K562 (cell line): ENCODE data around the gene C3. TPM values are rescaled to one million over a fixed set of nuclear protein-coding genes. Genes with fewer than 3 reads are reported as not detected.
A peak's percentile ranks its signal among the peaks of the same experiment; 100 is the strongest.

ENCODE experiments used
- CBX8 ChIP-seq: fragments of 200-600 bp; sonication (generic); IDR thresholded peaks from 2 replicates; pipeline ENCODE4 v1.6.1; 2012; ENCODE audit warnings: borderline replicate concordance, mixed run types, low read depth, mild to moderate bottlenecking, moderate library complexity, mixed read lengths, low read length, control low read depth, inconsistent platforms; ENCODE audit not compliant: poor library complexity, severe bottlenecking; ENCODE audit errors: extremely low read depth
- CSDE1 ChIP-seq, 2 experiments: fragments of 450-650 bp; IDR thresholded peaks; 2 replicates each; pipeline ENCODE4 v1.6.1; 2016; ENCODE audit warnings: mild to moderate bottlenecking in 1 of 2
- NR1H2 ChIP-seq: sonication (generic); formaldehyde crosslinking; IDR thresholded peaks from 2 replicates; pipeline ENCODE4 v1.4.0; 2020; ENCODE audit warnings: mild to moderate bottlenecking, missing genetic modification reagents
- NR2C2 ChIP-seq, 2 experiments: fragments of 200-800 bp in 1 of 2; sonication (Bioruptor generic) in 1 of 2; sonication (generic) in 1 of 2; formaldehyde crosslinking in 1 of 2; IDR thresholded peaks; 2 replicates each; pipeline versions ENCODE4 v1.6.1 to v1.8.0; 2016 to 2022; ENCODE audit warnings: mild to moderate bottlenecking in 1 of 2, missing compliant biosample characterization in 1 of 2, missing genetic modification characterization in 1 of 2, missing genetic modification reagents in 1 of 2
- RBM15 ChIP-seq: fragments of 200-400 bp; formaldehyde crosslinking; IDR thresholded peaks from 2 replicates; pipeline ENCODE4 v1.6.1; 2018; ENCODE audit warnings: mild to moderate bottlenecking, low read length, moderate library complexity; ENCODE audit not compliant: insufficient read depth
- XRCC3 ChIP-seq: fragments of 450-650 bp; IDR thresholded peaks from 2 replicates; pipeline ENCODE4 v1.6.1; 2017; ENCODE audit warnings: mild to moderate bottlenecking, moderate library complexity
- ZNF174 ChIP-seq: fragments of 250-450 bp; sonication (Bioruptor Pico); IDR thresholded peaks from 2 replicates; pipeline ENCODE4 v1.4.0; 2020; ENCODE audit warnings: mild to moderate bottlenecking
- polyA plus RNA-seq, 8 experiments: library from polyadenylated mRNA; depleted of rRNA in 4 of 8; stranded (reverse) in 5 of 8; unstranded in 3 of 8; fragments of >200 nt; fragmentation: Nextera tagmentation in 2 of 8; fragmentation: Illumina TruSeq in 1 of 8; extraction: Ambion mirVana in 2 of 8; extraction: Trizol in 1 of 8; gene quantifications; 2 replicates each; pipeline versions ENCODE4 v1.2.1 to v1.2.3, GENCODE V29; 2011 to 2014; ENCODE audit warnings: inconsistent platforms in 1 of 8, missing spikeins in 1 of 8
- total RNA-seq, 7 experiments: library from RNA; depleted of rRNA in 6 of 7; stranded (reverse); fragments of >200 nt in 6 of 7; fragmentation: Illumina TruSeq in 2 of 7; extraction: Trizol in 2 of 7; gene quantifications; 2 replicates each; pipeline versions ENCODE4 v1.2.1 to v1.2.3, GENCODE V29; 2011 to 2021; ENCODE audit warnings: low replicate concordance in 1 of 7
- TF ChIP-seq, protein P1 (sequence below): fragments of 200-800 bp; sonication (Bioruptor generic); IDR thresholded peaks from 2 replicates; pipeline ENCODE4 v1.6.1; 2017; ENCODE audit warnings: missing genetic modification characterization, missing compliant biosample characterization
- TF ChIP-seq, protein P2 (sequence below), 2 experiments: IDR thresholded peaks; 2 replicates each; pipeline ENCODE4 v1.6.1; 2012; ENCODE audit warnings: improper control_type of control experiment in 2 of 2, low read depth in 2 of 2, low read length in 2 of 2, borderline replicate concordance in 1 of 2
- TF ChIP-seq, protein P3 (sequence below): sonication (generic); formaldehyde crosslinking; IDR thresholded peaks from 2 replicates; pipeline ENCODE4 v1.8.0; 2022; ENCODE audit warnings: mild to moderate bottlenecking, missing genetic modification reagents
- TF ChIP-seq, protein P4 (sequence below): fragments of 450-650 bp; formaldehyde crosslinking; IDR thresholded peaks from 2 replicates; pipeline ENCODE4 v1.4.0; 2020; ENCODE audit warnings: mild to moderate bottlenecking, moderate library complexity
- TF ChIP-seq, protein P5 (sequence below): sonication (generic); formaldehyde crosslinking; IDR thresholded peaks from 2 replicates; pipeline ENCODE4 v1.8.1; 2023; ENCODE audit warnings: mild to moderate bottlenecking, missing genetic modification reagents

C3 gene
- total and polyA plus RNA-seq, 9 of the 15 experiments (the other 6 are each of a cell fraction or from before 2014, with no cell fraction given) = 0.59 to 10.6 (median 2.2) TPM

DNA sequence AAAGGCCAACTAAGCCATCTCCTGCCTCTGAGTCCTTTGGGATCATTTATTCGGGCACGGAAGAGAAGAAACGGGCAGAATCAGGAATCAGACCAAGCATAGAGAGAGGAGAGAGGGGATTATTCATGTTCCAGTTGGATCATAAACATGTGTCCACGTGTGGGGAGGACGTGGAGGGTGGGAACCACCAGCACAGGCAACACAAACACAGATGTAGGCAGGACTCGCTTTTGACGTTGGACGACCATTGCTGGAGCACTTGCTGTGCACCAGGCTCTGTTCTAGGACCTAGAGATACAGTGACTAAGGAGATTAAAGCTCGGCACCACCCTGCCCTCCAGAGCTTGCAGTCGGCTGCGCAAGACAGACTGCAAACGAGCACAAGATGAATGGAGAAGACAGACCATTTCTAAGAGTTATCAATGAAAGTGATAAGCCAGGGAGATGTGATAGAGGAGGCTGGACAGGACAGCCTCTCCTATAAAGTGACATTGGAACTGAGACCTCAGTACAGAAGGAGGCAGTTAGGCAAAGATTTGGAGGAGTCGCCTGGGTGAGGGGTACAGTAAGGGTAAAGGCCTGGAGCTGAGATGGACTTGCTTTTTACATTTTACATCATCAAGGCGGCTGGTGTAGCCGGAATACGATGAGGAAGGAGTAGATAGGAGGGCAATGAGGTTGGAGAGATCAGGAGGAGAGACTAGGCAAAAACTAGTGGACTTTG, 46.1 kb upstream of the C3 start (continued):
- TF ChIP-seq, protein P1, sequence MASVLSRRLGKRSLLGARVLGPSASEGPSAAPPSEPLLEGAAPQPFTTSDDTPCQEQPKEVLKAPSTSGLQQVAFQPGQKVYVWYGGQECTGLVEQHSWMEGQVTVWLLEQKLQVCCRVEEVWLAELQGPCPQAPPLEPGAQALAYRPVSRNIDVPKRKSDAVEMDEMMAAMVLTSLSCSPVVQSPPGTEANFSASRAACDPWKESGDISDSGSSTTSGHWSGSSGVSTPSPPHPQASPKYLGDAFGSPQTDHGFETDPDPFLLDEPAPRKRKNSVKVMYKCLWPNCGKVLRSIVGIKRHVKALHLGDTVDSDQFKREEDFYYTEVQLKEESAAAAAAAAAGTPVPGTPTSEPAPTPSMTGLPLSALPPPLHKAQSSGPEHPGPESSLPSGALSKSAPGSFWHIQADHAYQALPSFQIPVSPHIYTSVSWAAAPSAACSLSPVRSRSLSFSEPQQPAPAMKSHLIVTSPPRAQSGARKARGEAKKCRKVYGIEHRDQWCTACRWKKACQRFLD = no peak
- TF ChIP-seq CBX8 (no peak), NR2C2 (CRISPR knock-in tag; IDR thresholded peaks at IDR 0.05) (peak; percentile 72; the same call in 1 of the 2 replicates), NR2C2 (tag; IDR thresholded peaks at IDR 0.05) (peak; percentile 56; the same call in 1 of the 2 replicates), RBM15 (no peak), XRCC3 (no peak), CSDE1 (IDR thresholded peaks at IDR 0.05) (no peak), ZNF174 (no peak), NR1H2 (CRISPR knock-in tag) (0 out of 2 replicates have a peak, but pooled peaks have one; percentile 38)
- TF ChIP-seq, protein P2, sequence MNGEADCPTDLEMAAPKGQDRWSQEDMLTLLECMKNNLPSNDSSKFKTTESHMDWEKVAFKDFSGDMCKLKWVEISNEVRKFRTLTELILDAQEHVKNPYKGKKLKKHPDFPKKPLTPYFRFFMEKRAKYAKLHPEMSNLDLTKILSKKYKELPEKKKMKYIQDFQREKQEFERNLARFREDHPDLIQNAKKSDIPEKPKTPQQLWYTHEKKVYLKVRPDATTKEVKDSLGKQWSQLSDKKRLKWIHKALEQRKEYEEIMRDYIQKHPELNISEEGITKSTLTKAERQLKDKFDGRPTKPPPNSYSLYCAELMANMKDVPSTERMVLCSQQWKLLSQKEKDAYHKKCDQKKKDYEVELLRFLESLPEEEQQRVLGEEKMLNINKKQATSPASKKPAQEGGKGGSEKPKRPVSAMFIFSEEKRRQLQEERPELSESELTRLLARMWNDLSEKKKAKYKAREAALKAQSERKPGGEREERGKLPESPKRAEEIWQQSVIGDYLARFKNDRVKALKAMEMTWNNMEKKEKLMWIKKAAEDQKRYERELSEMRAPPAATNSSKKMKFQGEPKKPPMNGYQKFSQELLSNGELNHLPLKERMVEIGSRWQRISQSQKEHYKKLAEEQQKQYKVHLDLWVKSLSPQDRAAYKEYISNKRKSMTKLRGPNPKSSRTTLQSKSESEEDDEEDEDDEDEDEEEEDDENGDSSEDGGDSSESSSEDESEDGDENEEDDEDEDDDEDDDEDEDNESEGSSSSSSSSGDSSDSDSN (IDR thresholded peaks at IDR 0.05; ENCODE audit: borderline replicate concordance in 1 of 2, low read depth in 2 of 2, low read length in 2 of 2) = 0 out of 4 replicates have a peak, but pooled peaks of 1 of the 2 experiments have one; percentile 25
- TF ChIP-seq, protein P3, sequence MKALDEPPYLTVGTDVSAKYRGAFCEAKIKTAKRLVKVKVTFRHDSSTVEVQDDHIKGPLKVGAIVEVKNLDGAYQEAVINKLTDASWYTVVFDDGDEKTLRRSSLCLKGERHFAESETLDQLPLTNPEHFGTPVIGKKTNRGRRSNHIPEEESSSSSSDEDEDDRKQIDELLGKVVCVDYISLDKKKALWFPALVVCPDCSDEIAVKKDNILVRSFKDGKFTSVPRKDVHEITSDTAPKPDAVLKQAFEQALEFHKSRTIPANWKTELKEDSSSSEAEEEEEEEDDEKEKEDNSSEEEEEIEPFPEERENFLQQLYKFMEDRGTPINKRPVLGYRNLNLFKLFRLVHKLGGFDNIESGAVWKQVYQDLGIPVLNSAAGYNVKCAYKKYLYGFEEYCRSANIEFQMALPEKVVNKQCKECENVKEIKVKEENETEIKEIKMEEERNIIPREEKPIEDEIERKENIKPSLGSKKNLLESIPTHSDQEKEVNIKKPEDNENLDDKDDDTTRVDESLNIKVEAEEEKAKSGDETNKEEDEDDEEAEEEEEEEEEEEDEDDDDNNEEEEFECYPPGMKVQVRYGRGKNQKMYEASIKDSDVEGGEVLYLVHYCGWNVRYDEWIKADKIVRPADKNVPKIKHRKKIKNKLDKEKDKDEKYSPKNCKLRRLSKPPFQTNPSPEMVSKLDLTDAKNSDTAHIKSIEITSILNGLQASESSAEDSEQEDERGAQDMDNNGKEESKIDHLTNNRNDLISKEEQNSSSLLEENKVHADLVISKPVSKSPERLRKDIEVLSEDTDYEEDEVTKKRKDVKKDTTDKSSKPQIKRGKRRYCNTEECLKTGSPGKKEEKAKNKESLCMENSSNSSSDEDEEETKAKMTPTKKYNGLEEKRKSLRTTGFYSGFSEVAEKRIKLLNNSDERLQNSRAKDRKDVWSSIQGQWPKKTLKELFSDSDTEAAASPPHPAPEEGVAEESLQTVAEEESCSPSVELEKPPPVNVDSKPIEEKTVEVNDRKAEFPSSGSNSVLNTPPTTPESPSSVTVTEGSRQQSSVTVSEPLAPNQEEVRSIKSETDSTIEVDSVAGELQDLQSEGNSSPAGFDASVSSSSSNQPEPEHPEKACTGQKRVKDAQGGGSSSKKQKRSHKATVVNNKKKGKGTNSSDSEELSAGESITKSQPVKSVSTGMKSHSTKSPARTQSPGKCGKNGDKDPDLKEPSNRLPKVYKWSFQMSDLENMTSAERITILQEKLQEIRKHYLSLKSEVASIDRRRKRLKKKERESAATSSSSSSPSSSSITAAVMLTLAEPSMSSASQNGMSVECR (CRISPR knock-in tag) = peak; percentile 38; the same call in 1 of the 2 replicates
- TF ChIP-seq, protein P4, sequence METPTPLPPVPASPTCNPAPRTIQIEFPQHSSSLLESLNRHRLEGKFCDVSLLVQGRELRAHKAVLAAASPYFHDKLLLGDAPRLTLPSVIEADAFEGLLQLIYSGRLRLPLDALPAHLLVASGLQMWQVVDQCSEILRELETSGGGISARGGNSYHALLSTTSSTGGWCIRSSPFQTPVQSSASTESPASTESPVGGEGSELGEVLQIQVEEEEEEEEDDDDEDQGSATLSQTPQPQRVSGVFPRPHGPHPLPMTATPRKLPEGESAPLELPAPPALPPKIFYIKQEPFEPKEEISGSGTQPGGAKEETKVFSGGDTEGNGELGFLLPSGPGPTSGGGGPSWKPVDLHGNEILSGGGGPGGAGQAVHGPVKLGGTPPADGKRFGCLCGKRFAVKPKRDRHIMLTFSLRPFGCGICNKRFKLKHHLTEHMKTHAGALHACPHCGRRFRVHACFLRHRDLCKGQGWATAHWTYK (CRISPR knock-in tag) = no peak
- TF ChIP-seq, protein P5, sequence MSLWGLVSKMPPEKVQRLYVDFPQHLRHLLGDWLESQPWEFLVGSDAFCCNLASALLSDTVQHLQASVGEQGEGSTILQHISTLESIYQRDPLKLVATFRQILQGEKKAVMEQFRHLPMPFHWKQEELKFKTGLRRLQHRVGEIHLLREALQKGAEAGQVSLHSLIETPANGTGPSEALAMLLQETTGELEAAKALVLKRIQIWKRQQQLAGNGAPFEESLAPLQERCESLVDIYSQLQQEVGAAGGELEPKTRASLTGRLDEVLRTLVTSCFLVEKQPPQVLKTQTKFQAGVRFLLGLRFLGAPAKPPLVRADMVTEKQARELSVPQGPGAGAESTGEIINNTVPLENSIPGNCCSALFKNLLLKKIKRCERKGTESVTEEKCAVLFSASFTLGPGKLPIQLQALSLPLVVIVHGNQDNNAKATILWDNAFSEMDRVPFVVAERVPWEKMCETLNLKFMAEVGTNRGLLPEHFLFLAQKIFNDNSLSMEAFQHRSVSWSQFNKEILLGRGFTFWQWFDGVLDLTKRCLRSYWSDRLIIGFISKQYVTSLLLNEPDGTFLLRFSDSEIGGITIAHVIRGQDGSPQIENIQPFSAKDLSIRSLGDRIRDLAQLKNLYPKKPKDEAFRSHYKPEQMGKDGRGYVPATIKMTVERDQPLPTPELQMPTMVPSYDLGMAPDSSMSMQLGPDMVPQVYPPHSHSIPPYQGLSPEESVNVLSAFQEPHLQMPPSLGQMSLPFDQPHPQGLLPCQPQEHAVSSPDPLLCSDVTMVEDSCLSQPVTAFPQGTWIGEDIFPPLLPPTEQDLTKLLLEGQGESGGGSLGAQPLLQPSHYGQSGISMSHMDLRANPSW = no peak
